Ramos (cell line): Measurements from ENCODE around the gene FGD6.
"Not testable (repeated sequence)": the region's sequence is repeated elsewhere in the genome, so short reads cannot be mapped to it uniquely, and the experiment has no call there.

Experiments
- in situ Hi-C: fragments of 300-500 bp; cut with MboI; formaldehyde crosslinking; loops from one replicate; pipeline ENCODE4 v1.14.3; 2022; ENCODE audit warnings: low sequenced_read_pairs; ENCODE audit not compliant: unreplicated experiment

The FGD6 gene

DNA sequence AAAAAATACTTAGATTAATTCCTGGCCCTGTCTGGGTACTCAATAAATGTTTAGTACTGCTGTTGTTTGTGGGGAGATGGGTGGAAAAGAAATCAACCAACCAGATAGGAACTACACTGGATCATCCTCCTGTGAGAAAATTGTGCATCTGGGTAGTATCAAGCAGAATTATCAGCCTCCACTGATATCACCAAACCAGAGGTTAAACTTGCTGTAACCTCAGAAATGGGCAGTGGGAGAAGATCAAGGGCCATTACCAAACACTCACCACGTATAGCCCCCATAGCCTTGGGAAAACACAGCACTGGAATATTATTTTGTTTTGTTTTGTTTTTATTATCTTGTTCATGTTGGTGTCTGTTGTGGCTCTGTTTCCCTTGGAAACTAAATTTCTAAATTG, 20.0 kb upstream of the FGD6 start:
- in situ Hi-C loops: no loop called here

DNA sequence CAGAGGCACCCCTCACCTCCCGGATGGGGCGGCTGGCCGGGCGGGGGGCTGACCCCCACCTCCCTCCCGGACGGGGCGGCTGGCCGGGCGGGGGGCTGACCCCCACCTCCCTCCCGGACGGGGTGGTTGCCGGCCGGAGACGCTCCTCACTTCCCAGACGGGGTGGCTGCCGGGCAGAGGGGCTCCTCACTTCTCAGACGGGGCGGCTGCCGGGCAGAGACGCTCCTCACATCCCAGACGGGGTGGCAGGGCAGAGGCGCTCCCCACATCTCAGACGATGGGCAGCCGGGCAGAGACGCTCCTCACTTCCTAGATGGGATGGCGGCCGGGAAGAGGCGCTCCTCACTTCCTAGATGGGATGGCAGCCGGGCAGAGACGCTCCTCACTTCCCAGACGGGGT, 18.4 kb upstream of the FGD6 start:
- in situ Hi-C loops: not testable (repeated sequence)

DNA sequence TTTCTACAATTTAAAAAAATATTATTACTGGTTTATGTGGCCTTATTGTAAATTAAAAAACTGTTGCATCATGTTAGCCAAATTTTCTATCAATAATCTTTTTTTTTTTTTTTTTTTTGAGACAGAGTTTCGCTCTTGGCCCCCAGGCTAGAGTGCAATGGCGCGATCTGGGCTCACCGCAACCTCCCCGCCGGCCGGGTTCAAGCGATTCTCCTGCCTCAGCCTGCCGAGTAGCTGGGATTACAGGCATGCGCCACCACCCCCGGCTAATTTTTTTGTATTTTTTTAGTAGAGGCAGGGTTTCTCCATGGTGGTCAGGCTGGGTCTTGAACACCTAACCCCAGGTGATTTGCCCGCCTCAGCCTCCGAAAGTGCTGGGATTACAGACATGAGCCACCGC, 16.9 kb upstream of the FGD6 start:
- in situ Hi-C loops: not testable (repeated sequence)

DNA sequence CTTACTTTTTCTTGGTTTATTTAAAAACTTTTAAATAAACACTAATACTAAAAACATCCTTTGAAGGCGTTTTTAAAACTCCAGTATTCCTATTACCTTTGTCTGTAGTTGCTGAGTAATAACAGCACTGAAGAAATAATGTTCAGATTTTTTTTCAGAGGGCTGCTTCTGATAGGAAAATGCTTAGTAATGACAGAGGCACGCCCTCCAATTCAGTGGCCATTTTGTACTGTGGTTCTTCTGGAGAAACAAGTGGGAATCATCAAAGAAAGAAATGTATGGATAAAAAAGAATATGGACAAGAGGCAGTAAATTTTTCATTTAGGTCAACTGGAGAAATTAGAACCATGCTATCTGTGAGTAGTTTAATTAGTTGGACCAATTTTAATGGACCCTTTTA, 13.9 kb upstream of the FGD6 start:
- in situ Hi-C loops: no loop called here

DNA sequence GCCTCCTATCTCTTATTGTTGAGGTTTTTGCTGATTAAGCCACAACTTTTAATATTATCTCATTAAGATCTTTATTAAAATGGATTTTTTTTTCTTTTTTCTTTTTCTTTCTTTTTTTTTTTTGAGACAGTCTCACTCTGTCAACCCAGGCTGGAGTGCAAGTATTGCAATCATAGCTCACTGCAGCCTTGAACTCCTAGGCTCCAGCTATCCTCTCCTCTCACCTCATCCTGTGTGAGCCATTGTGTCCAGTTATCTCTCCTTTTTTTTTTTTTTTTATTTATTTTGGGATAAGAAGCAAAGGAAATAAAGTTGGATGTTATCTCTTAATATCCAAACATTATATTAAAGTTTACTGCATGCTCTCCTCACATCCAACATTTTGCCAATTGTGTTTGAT, 13.0 kb upstream of the FGD6 start:
- in situ Hi-C loops: no loop called here

DNA sequence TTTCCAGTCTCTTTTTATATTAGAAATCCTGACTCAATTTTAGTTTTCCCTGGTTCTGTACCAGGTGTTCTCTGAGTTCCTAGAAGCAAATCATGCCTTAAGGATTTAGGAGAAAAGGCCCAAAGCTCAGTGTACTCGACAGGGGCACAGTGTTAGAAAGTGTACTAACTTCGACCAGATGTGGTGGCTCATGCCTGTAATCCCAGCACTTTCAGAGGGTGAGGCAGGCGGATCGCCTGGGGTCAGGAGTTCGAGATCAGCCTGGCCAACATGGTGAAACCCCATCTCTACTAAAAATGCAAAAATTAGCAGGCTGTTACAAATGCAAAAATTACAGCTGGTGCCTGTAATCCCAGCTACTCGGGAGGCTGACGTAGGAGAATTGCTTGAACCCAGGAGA, 12.4 kb upstream of the FGD6 start:
- in situ Hi-C loops: no loop called here

DNA sequence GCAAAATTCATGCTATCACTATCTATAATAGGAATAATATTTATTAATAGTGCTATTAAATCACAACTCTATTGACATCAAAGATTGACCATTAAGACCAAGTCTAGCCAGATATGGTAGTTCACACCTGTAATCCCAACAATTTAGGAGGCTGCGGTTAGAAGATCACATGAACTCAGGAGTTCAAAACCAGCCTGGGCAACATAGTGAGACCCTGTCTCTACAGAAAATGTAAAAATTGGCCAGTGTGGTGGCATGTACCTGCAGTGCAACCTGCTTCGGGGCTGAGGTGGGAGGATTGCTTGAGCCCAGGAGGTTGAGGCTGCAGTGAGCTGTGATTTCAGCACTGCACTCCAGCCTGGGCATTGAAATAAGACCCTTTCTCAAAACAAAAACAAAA, 11.3 kb upstream of the FGD6 start:
- in situ Hi-C loops: no loop called here

DNA sequence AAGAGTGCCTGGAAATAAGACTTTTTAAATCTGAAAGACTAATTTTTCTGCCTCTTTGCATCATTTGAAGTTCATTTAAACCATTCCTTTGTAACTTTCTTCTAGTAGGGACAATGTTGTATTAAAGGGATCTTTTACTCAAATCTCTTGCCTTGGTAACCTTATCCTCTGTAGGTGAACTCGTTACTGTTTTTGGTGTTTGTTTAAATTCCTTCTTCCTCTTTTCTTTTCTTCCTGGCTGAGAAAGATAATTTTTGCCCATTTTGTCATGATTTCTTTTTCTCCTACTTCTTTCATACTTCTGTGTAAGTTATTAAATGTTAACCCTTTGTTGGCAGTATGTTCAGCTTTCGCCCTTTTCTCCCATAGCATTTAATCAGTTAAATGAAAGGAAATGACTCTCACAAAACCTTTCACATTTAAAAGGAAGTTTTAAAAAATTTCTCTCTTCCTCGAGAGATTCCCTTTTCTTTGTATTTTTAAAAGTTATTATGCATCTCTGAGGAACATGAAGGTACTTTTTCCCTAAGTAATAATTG, 10.6 kb upstream of the FGD6 start:
- in situ Hi-C loops: no loop called here

DNA sequence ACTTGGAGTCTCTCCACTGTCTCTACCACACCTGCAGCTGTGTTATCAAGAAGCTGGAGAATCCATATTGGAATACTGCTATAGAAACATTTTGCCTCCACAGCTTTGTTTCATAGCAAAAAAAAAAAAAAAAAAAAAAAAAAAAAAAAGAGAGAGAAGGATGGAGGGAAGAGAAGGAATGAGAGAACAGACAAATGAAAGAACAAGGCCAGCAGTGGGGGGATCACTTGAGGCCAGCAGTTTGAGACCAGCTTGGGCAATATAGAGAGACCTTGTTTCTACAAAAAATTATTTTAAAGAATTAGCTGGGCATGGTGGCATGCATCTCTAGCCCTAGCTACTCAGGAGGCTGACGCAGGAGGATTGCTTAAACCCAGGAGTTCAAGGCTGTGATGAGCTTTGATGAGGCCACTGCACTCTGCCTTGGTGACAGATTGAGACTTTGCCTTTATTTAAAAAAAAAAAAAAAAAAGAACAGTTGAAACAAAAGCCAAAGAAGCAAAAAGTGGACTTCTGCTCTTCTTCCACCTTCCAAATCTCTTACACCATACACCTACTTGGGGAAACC, 8.5 kb upstream of the FGD6 start:
- in situ Hi-C loops: no loop called here

DNA sequence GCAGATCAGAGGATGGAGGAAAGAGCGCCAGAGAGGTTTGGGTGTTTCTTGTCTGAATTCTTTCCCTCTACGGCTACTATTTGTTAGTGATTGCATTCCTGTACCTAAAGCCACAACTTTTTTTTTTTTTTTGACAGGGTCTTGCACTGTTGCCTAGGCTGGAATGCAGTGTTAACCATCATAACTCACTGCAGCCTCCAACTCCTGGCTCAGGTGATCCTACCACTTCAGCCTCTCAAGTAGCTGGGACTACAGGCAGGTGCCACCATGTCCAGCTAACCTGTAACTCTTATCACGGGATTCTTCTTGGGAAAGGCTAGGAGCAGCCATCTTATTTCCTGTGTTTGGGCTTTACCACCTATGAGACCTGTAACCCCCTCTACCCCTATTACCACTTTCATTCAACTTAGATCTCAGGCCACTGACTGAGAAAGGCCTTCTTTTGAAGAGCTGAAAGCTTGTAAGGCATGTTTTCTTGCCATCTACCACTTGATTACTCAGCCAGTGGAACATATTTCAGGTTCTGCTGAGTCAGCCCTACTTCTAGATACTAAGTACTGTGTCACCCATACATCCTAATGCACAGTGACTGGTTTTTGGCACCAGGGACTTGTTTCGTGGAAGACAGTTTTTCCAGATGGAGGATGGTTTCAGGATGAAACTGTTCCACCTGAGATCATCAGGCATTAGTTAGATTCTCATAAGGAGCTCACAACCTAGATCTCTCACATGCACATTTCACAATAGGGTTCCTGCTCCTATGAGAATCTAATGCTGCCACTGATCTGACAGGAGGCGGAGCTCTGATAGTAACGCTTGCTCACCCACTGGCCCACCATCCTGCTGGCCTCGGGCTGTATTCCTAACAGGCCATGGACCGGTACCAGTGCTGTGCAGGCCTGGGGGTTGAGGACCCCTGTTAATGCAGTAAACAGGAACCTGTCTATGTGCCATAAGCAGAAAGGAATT, 7.2 kb upstream of the FGD6 start:
- in situ Hi-C loops: no loop called here

DNA sequence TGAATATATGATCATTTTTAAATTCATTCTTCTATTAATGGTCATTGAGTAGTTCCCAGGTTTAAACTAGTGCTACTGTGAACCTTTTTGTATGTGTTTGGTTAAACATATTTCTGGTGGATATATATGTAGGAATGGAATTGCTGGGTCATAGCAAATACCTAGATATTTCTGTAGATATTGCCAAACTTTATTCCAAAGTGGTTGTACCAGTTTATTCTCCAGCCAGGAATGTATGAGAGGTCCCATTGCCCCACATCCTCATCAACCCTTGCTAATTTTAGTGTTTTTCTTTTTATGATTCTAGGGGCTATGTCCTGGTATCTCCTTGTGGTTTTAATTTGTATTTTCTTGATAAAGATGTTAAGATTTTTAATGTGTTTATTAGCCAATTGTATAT, 3.5 kb upstream of the FGD6 start:
- in situ Hi-C loops: no loop called here

DNA sequence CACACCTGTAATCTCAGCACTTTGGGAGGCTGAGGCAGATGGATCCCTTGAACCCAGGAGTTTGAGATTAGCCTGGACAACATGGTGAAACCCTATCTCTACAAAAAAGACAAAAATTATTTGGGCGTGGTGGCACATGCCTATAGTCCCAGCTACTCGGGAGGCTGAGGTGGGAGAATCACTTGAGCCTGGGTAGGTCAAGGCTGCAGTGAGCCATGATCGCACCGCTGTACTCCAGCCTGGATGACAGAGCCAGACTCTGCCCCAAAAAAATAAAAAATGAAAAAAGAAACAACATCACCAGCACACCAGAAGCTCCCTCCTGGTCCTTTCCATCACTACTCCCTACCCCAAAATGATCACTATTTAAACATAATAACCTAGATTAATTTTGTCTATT, 2.9 kb upstream of the FGD6 start:
- in situ Hi-C loops: no loop called here

DNA sequence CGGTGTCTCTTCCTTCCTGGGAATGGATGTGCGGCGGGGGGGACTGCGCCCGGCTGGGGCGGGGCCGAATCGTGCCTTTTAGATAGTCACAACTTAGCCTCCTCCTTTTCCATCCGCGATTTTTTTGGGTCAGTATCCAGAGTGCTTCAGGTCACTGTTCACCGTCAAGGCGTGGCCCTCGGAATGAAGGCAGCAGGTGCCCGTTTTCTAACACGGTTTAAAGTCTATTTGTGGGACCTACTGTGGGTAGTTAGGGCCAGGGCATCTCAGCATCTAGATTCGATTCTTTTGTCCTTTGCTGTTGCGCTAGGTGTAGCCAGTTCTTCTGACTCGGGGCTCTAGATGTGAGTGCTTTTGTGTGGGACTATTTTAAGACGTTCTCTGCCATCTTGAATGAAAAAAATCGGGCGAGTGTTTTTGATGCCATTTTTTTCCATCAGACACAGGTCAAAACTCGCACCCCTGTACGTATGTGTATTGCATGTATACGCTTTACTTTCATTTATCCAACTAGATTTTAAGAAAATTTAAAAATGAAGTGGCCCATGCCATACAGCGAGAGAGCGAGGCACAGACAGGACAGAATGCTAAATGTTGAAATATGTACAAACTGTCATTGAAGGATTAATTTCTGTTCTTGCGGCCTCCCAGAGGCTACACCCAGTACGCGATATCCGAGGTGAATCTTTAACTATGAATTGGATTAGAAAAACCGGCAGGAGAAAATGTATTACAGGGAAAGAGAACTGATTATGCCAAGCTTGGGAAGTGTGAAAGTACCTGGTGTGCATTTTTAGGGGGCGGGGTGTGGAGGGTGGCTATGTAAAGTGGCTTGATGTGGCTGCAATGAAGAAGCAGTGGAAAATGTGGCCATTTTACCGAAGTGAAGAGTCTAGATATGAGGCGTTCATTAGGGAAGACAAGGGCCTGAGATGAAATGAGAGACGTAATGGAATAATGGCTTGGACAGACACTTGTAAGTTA, 1.2 kb upstream of the FGD6 start:
- in situ Hi-C loops: no loop called here

DNA sequence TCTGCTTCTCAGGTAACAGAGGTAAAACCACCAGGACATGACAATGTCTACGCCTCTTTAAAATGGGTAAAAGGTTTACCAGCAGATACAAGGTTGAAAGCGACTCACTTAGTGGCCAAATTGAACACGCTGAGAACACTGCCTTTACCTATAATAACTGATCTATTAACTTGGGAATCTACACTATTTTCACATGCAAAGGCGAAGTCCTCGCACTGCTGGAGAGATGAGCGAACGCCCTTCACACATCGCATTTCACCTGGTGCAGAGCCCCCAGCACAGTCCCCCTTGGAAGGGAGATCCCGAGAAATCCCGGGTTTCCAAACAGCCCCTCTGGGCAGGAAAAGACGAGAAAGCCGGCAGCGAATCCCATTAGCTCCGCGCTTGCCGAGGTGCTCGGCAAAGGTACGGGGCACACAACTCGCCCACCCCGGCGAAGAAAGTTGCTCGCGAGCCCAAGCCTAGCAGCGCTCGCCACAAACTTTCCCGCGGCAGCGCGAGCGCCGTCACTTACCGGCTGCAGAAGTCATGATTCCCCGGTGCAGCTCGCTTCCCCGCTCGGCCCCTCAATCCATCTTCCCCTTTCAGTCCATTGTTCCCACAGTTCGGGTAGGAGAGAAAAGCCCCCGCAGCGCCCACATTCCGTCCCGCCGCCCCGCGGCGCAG, 423 bp downstream of the FGD6 start:
- in situ Hi-C loops: no loop called here

DNA sequence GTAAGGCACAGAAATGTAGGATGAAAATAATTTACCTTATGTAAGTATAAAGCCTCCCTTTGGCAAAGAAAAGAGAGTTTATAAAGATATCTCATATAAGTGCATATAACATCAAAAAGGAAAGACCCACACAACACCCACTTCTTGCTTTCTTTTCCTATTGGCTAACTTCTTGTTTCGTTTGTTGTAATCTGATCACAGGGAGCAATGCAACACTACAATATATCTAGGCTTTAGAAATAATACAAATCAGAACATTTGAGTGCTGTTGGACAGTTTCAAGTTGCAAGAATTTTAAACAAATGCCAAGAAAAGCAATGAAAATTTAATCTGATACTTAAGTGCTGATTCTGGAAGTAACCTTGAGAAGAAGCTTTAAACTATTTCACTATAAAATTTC, 1.3 kb downstream of the FGD6 start:
- in situ Hi-C loops: no loop called here

DNA sequence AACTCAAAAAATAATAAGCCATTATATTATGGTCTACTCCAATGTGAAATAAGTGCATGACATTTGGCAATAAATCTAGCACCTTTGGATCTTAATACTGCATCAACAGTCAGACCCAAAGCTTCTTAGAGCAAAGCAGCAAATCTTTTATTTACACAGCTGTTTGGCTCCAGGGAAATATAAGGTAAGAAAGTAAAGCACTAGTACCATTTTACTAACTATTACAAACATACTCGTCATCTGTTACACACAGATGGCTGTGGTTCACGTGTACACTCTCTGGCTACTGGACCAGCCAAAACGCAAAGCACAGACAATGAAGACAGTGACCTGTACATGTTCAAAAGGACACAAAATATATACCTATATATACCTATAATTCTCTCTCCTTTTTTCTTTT, 2.8 kb downstream of the FGD6 start:
- in situ Hi-C loops: no loop called here

DNA sequence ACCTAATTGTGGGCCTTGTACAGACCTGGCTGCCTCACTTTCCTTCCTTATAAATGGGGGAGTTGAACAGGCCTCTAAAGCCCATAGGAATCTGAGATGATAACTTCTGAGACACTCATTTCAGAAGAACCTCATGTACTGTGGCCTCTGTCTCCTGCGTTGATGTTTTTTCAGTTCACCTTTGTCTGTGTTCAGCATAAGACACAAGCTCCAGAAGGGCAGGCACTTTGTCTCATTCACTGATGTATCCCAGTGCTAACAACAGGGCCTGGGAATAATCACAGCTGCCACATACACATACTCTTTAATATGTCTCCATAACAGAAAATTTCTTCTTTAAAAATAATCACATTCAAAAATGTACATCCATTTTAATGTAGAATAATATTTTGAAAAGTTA, 3.3 kb downstream of the FGD6 start:
- in situ Hi-C loops: no loop called here

DNA sequence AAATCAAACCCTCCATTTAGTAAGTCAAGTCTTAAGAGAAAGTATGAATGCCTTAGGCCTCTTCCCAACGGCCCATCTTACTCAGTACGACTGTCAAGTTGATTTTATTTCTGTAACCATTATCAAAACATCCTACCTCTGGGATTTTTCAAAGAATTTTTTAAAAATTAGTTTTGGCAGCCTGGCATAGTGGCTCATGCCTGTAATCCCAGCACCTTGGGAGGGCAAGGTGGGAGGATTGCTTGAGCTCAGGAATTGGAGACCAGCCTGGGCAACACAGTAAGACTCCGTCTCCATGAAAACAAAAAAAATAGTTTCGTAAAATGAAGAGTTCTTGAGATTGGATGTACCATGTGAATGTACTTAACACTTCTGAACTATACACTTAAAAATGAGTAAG, 4.1 kb downstream of the FGD6 start:
- in situ Hi-C loops: no loop called here

DNA sequence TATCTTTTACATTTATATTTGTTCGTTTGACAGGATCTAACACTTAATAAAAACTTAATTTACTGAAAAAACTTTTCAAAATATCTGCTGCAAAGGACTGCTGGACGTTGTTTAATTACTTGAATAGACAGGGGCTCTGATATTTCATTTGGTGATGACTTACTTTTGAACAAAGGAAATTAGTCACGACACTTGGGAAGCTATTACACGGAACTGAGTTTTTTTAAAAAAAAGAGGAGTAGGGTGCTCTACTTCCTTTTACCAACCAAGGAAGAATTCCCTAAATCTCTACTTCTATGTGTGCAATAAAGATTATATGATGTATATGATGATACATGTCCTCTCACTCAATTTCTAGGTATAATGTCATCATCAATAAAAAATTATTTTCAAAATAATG, 4.7 kb downstream of the FGD6 start:
- in situ Hi-C loops: no loop called here

DNA sequence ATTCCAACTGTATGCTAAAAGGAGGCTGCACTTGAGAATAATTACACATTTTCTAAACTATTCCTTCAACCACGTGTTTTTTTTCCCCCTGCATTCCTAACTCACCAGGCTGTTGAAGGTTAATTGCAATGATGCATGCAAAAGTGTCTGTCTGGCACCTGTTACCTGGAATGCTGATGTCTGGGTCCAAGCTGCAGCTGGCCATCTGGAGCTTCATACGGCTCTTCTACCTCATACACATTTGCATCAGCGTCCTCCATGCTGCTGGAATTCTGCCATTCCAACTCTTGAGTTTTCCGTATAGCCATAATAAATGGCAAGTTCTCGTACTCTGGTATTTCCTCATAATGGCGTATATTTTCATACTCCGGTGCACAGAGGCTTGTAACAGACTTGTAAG, 8.6 kb downstream of the FGD6 start:
- in situ Hi-C loops: no loop called here
